Stimulated activated CD4-positive, alpha-beta T cell treated with anti-CD3 and anti-CD28 coated beads, Interleukin-2, amount 100 ng/mL, for 24 hours (primary cell): ENCODE measurements around the gene FGFBP3.

Source experiments
- DNase-seq, 2 donors: peaks; one replicate each; pipeline ENCODE4 v3.0.0-alpha.2; 2020

FGFBP3 gene, protein sequence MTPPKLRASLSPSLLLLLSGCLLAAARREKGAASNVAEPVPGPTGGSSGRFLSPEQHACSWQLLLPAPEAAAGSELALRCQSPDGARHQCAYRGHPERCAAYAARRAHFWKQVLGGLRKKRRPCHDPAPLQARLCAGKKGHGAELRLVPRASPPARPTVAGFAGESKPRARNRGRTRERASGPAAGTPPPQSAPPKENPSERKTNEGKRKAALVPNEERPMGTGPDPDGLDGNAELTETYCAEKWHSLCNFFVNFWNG

DNA sequence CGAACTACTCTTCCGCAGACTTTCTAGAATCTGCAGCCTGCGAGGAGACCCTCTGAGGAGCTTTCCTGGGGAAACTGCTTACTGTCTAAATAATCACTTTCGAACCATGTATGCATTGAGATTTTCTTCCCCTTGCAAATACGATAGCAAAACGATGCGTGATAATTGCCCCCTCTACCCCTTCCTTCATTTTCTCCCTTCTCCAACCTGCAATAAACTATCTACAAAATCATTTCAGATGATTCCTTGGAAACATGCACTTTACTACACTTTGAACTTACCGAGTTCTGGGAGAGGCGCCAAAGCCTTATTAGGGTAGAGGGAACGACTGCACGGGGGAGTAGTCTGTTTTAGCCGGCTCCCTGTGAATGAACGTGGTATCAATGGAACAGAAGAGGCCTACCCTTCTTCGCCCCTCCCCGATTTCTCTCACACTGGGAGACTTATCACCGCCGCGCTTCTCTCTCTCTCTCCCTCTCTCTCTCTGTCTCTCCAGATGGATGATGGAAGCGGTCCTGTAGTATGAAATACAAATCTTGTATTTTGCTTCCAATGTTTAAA lies at the start of gene FGFBP3:
Gene FGFBP3 (minus strand): TSS at position 370 of the 561 bp plus-strand sequence. CDS start 517 bp downstream, outside the sequence.
- DNase-seq: peak; percentile 39 to 46

DNA sequence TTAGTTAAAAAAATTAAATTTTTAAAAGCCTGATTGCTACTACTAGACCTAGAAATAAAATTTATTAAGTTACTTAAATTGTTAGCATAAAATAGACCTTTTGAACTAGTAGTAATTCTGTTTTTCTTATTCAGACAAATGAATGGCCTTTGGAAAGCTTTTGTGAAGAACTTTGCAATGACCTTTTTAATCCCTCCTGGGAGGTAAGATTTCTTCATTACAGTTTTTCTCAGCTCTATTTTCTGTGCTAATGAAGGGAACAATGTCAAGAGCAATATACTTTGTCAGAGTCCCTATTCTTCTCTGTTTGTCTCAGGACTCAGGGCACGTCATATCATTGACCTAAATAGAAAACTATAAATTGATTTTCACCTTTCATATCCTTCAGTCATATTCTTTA lies 47.8 kb upstream of the FGFBP3 start:
- no peak for DNase-seq

DNA sequence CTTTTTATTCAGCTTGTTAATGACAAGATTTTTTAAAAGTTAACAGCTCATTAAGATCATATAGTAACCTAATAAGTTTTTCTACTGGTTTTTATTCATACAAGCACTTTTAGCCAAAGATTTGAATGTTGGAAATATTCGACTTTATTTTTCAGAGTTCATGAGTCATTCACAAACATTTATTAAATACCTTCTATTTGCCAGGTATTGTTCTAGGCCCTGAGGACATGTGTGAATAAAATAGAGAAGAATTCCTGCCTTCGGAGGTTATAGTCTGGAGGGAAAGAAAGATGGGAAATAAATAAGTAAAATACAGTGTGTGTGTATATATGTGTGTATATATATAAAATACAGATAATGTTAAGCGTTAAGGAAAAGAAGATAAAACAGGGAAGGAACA lies 45.8 kb upstream of the FGFBP3 start:
- no peak for DNase-seq

DNA sequence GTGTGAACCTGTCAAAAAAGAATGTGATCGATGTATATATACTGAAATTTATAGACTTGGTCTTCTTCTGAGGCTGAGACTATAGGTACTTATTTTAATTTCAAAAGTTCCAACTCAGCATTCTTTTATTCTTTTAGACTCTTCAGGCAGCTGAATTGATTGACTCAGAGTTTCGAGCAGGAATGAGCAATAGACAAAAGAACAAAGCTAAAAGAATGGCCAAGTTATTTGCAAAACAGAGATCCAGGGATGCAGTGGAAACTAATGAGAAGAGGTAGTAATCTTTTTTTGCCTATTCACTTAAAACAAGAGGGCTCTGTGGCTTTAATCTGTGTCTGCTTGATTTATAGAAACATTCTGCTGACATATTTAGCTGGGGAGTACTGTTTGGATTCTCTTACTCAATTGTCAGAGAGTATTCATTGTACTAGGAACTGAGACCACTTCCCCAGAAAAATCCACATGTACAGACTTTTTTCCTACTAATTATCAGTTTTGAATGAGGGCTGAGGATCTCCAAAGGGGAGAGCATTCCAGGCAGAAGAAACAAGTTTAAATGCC lies 44.4 kb upstream of the FGFBP3 start:
- no peak for DNase-seq

DNA sequence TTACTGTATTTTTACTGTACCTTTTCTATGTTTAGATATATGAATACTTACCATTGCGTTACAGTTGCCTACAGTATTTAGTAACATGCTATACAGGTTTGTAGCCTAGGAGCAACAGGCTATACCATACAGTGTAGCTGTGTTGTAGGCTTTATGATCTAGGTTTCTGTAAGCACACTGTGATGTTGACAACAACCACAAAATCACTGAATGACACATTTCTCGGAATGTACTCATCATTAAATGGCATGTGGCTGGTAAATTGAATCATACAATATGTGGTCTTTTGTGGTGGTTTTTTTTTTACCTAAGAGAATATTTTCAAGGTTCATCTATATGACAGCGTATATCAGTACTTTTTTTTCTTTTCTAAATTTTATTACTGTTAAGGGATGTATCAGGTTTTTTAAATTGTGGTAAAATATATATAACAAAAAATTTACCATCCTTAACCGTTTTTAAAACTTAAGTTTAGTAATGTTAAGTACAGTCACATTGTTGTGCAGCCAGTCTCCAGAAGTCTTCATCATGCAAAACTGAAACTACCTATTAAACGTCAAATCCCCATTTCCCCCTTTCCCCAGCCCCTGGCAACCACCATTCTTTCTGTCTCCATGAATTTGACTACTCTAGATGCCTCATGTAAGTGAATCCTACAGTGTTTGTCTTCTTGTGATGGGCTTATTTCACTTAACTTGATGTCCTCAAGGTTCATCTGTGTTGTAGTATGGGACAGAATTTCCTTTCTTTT lies 35.8 kb upstream of the FGFBP3 start:
- no peak for DNase-seq

DNA sequence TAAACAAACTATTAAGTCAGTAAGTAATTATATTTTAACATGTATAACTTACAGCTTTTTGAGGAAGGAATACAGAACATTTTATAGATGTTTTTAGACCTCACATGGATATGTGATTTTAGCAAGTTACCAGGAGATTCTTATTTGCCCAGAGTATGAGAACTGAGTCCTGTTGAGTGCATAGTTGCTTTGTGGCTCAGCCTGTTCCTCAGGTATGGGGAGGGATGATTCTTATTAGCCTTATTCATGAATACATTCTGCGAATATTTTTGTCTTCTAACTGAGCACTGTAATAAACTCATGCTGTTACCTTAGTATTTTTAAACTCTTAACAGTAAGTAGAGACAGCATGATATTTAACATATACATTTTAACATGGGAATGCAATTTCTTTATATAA lies 32.1 kb upstream of the FGFBP3 start:
- no peak for DNase-seq

DNA sequence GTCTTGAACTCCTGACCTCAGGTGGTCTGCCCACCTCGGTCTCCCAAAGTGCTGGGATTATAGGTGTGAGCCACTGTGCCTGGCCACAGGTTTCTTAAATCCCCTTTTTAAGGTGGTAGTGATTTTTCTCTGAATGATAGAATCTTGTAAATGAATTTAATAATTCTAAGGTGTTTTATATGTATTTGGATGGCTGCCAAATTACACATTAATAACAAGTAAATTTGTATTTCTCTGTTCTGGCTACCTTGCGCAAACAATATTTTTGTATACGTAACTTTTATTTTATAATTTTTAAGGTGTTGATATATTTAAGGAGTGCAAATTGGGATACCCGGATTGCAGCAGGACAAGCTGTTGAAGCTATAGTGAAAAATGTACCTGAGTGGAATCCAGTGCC lies 30.4 kb upstream of the FGFBP3 start:
- DNase-seq: no peak

DNA sequence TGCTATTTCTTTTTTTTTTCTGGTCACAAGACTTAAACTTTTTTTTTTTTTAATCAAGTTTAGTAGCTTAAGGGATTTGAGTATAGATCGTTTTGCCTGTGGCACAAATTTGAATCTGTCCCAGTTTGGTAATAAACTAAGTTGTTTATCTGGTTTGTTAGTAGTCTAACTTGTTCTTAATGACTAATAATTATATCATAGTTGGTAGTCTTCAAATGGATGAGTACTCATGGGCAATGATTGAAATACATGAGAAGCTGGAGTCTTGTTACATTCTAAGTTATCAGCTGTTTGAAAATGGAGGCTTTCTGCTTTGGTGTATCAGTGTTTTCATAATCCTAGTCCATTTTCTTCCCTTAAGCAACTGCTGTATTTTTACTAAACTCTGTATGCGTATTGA lies 26.6 kb upstream of the FGFBP3 start:
- no peak for DNase-seq

DNA sequence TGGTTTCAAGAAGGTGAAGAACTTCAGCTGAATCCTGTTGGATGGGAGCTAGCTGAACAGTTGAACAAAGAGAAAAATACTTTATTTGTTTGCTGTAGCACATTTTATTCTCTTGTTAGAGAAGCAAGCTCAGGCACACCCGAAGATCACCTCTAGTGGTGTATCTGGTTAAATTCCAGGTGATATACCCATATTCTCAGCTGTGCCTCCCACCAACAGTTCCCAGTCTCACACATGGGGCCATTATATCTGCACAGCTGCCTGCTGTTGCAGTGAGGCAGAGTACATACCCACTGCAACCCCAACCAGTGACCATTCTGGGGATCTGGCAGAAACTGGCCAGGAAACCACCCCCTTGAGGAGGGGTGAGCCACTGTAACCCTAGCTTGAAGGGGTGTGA lies 23.5 kb upstream of the FGFBP3 start:
- no peak for DNase-seq

DNA sequence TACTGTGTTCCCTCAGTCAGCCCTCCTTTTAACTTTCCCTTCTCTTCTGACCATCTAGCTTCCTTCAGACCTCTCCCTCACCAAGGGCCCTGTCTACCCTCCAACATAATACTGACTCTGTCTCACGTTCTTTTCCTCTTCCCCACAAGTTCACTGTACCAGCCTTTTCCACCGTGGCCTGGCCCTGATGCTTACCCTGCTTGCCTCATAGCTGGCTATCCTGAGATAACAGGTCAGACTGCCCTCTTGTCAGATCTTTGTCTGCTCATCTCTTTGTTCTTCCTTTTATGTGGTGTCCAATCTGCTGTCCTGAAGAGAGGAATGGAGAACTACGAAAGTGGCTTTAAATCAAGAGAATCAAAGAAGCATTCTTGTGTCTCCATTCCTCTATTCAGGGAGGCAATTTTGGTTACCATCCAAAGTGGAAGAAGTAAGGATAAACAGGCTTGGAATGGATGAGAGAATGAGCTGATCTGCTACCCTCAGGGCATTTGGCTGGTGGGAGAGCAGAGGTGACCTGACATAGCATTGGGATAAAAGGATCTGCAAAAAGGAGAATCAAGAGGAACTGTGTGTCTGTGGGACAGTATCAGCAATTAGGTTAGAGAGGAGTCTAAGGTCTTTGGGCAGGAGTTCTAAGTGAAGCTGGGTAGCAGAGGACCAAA lies 22.4 kb upstream of the FGFBP3 start:
- DNase-seq: no peak

DNA sequence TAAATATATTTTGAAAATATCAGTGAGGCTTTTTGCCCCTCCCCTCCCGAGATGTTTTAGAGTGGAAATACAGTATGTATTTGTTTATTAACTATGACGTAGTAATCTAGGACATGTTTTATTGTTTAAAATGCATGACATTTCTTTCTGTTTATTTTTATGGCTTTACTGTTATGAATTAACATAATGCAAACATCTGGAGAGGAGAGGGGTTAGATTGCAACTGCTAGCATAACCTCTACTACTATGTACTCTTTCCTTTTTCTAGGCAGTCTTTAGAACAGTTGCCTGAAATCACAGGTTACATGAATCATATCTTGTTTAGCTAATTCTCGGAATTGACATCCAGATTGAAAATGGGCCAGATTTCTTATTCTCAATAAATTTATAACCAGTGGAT lies 21.7 kb upstream of the FGFBP3 start:
- no peak for DNase-seq

DNA sequence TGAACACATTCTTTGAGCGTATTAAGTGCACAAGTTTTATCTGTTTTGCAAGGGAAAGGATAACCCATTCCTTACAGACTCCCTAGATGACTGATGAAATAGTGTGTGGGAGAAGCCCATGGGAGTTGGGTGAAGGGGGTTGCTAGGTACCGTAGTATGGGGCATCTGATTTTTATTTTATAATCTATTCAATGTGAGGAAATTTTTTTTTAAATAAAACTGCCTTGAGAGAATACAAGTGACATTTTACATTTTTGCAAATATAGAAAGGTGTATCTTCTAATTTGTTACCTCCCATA lies 15.7 kb upstream of the FGFBP3 start:
- no peak for DNase-seq

DNA sequence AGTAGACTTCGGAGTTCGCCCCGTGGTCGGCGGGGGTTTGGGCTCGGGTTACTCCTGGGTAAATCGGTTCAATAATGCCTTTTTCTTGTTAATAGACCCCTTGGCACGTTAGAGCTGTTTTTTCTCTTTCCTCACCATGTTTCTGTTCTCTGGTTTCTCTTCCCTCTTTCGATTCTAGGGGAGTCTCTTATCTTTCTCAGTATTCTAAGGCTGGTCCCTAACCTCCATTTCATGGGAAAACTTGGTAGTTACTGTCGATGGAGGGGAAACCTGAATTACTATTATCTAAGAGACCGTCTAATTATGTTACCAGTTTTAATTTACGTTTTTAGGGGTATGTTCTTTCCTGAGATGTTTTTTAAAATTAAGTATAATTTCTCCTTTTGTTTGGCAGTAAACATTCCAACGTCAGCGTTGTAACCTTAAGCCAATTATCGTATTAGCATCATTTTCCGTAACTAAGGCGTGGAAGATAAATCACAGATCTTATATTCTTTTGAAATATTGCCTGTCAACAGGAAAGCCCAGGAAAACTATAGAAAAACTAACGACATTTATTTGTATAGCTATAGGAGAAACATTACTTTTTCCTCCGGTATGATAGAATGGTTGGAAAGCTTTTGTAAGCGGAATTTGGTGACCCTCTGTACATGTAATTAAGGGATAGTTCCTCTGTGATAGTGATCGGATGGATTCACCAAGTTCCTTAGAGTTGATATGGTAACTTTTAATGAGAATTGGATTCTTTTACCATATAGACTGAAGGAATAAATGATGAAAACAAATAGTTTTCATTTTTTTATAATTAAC lies 15.1 kb upstream of the FGFBP3 start:
- DNase-seq: no peak

DNA sequence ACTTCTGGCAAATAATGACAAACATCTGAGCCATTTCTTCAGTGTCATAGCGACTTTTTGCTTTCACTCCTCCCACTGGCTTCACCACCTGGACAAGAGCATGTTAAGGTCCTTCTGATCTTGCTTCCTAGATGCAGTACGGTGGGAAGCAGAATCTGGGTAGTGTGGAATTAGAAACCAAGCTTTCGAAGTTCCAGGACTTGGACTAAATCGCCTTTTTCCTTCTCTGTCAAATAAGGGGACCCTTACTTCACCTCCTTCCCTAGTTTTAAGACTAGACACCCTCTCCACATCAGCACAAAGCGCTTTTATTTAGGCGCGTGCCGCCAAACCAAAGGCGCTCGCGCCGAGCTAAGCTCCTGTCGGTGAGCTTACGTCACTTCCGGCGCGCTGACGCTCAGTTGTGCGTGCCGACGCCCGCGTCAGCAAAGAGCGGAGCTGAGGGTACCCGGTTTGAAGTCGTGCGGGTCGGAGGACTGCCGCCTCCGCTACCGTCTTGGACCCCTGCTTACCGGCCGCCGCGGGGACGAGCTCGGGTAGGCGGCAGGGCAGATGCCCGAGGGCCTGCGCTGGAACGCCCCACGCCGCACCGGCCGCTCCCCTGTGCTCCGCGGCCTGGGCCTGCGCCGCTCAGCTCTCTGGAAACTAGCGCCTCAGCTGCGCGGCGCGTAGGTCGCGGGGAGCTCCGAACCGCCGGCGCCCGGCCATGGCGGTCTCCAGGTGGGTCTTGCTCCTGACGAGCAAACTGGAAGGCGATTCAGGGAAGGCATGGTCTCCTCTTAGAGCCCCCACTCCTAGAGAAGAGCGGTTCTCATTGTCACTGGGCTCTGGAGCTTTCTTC lies 14.3 kb upstream of the FGFBP3 start, which contains the start of gene BTAF1:
Gene BTAF1 (plus strand): TSS at position 400 of the 841 bp plus-strand sequence. CDS start 307 bp downstream, at position 707.
- peak; percentile 91 to 93 for DNase-seq

DNA sequence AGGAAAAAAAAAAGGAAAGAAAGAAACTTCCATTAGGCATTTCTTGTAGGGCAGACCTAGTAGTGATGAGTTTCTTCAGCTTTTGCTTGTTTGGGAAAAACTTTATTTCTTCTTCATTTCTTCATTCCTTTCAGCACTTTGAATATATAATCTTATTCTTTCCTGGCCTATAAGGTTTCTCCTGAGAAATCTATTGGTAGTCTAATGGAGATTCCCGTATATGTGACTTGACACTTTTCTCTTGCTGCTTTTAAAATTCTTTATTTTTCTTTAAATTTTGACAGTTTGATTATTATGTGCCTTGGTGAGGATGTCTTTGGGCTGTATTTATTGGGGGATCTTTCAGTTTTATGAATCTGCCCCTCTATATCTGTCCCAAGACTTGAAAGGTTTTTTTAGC lies 10.4 kb upstream of the FGFBP3 start:
- DNase-seq: no peak

DNA sequence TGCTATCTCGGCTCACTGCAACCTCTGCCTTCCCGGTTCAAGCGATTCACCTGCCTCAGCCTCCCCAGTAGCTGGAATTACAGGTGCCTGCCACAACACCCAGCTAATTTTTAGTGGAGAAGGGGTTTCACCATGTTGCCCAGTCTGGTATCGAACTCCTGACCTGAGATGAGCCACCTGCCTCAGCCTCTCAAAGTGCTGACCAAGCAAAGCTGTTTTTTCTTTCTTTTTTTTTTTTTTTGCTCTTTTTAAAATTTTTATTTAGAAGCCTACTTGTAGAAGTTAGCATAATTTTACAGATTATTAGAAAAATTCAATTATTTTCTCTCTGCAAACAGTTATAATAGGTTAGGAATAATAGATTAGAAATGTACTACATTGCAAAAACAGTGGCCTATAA lies 1.2 kb upstream of the FGFBP3 start:
- DNase-seq: no peak

DNA sequence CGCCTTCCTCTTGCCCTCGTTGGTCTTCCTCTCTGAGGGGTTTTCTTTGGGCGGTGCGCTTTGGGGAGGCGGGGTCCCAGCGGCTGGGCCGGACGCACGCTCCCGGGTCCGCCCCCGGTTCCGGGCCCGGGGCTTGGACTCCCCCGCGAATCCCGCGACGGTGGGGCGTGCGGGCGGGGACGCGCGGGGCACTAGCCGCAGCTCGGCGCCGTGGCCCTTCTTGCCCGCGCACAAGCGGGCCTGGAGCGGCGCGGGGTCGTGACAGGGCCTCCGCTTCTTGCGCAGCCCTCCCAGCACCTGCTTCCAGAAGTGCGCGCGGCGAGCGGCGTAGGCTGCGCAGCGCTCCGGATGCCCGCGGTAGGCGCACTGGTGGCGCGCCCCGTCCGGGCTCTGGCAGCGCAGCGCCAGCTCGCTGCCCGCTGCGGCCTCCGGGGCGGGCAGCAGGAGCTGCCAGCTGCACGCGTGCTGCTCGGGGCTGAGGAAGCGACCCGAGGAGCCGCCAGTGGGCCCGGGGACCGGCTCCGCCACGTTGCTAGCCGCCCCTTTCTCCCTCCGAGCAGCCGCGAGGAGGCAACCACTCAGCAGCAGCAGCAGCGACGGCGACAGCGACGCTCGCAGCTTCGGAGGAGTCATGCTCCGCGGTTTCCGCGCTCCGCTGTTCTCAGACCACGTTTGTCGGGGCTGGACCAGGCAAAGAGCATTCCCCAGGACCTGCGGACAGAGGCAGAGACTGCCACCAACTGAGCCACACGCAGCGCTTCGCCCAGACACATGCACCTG lies 759 bp downstream of the FGFBP3 start:
- DNase-seq: peak; percentile 74 to 77

DNA sequence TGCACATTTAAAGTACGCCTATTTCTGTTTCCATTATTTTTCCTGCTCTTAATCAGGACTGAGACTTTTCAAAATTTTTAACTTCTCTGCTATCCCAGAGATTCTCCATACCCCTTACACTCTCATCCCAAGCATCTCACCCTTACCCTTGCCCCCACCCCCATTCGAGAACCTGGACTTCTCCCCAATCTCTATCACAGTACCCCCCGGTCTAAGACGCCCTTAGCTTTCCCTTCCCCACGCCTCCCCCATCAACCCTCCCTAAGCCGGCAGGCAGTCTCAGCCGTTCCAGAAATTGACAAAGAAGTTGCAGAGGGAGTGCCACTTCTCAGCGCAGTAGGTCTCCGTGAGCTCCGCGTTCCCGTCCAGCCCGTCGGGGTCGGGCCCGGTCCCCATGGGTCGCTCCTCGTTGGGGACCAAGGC lies 1.4 kb downstream of the FGFBP3 start:
- DNase-seq: no peak

DNA sequence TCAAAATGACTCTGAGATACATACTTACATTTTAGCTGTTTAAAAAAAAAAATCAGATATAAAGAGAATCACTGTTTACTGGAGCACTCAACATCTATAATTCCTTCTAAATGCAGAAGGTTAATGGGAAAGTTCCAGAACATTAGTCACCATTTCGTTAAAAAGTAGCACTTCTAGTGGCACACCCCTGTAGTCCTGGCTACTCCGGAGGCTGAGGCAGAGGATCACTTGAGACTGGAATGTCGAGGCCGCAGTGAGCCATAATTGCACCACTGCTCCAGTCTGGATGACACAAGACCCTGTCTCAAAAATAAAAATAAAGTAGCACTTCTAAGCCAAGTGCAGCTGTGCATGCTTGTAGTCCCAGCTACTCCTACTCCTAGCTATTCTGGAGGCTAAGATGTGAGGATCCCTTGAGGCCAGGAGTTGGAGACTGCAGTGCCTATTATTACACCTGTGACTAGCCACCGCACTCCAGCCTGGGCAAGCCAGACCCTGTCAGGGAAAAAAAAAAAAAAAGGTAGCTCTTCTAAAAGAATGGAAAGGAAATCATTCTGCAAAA lies 2.2 kb downstream of the FGFBP3 start:
- DNase-seq: no peak
